Measurements from ENCODE around the gene ZDHHC22.

Gene ZDHHC22

GRCh38 chr14:77103475-77103874, 38.1 kb downstream of the ZDHHC22 start:
- H3K9me2 ChIP-seq (replicated peaks; ENCODE audit: insufficient read depth, low read length): no peaks in the 10 kb centered on the region
- H3K4me2 ChIP-seq (ENCODE audit: low read depth, low read length, poor library complexity, severe bottlenecking): no peak overlapping the region
- TF ChIP-seq CTCF (IDR thresholded peaks at IDR 0.05; ENCODE audit: insufficient read depth, low read length, poor library complexity, severe bottlenecking) (no peak), EZH2phosphoT487 (conservative IDR thresholded peaks at IDR 0.05; ENCODE audit: low read length) (no peak)
- no peaks in the 10 kb centered on the region for H4K20me1 ChIP-seq (ENCODE audit: low read depth, low read length)
- H3K27ac ChIP-seq (ENCODE audit: low read depth, low read length): no peak overlapping the region
- no peak overlapping the region for H3K4me3 ChIP-seq (ENCODE audit: insufficient read depth, low read length, poor library complexity, severe bottlenecking)
- no peak overlapping the region for H2AFZ ChIP-seq (ENCODE audit: low read depth, low read length, severe bottlenecking)
- H3K9ac ChIP-seq (ENCODE audit: low read length): no peak overlapping the region
- no peaks in the 10 kb centered on the region for H3K36me3 ChIP-seq (ENCODE audit: low read length)
- H3K27me3 ChIP-seq (ENCODE audit: low read length): no peaks in the 10 kb centered on the region
- no peaks in the 10 kb centered on the region for H3K79me2 ChIP-seq (ENCODE audit: insufficient read depth, low read length)
- no peaks in the 10 kb centered on the region for H3F3A ChIP-seq (ENCODE audit: insufficient read depth)
- H3K9me3 ChIP-seq (ENCODE audit: insufficient read depth, low read length): no peaks in the 10 kb centered on the region

GRCh38 chr14:77102154-77102553, 39.4 kb downstream of the ZDHHC22 start:
- no peaks in the 10 kb centered on the region for H4K20me1 ChIP-seq (ENCODE audit: low read depth, low read length)
- no peak overlapping the region for H3K4me2 ChIP-seq (ENCODE audit: low read depth, low read length, poor library complexity, severe bottlenecking)
- no peak overlapping the region for H3K4me3 ChIP-seq (ENCODE audit: insufficient read depth, low read length, poor library complexity, severe bottlenecking)
- no peaks in the 10 kb centered on the region for H3K9me2 ChIP-seq (replicated peaks; ENCODE audit: insufficient read depth, low read length)
- H2AFZ ChIP-seq (ENCODE audit: low read depth, low read length, severe bottlenecking): no peak overlapping the region
- no peak overlapping the region for H3K27ac ChIP-seq (ENCODE audit: low read depth, low read length)
- H3K79me2 ChIP-seq (ENCODE audit: insufficient read depth, low read length): no peaks in the 10 kb centered on the region
- H3K27me3 ChIP-seq (ENCODE audit: low read length): no peaks in the 10 kb centered on the region
- no peaks in the 10 kb centered on the region for H3K9me3 ChIP-seq (ENCODE audit: insufficient read depth, low read length)
- TF ChIP-seq EZH2phosphoT487 (conservative IDR thresholded peaks at IDR 0.05; ENCODE audit: low read length): no peak
- TF ChIP-seq CTCF (IDR thresholded peaks at IDR 0.05; ENCODE audit: insufficient read depth, low read length, poor library complexity, severe bottlenecking): no peak
- no peaks in the 10 kb centered on the region for H3F3A ChIP-seq (ENCODE audit: insufficient read depth)
- H3K36me3 ChIP-seq (ENCODE audit: low read length): no peaks in the 10 kb centered on the region
- H3K9ac ChIP-seq (ENCODE audit: low read length): no peak overlapping the region

GRCh38 chr14:77100961-77101360, 40.6 kb downstream of the ZDHHC22 start:
- no peaks in the 10 kb centered on the region for H3F3A ChIP-seq (ENCODE audit: insufficient read depth)
- no peak overlapping the region for H3K4me3 ChIP-seq (ENCODE audit: insufficient read depth, low read length, poor library complexity, severe bottlenecking)
- peak overlapping the region; percentile 26 for H3K4me2 ChIP-seq (ENCODE audit: low read depth, low read length, poor library complexity, severe bottlenecking)
- H3K27ac ChIP-seq (ENCODE audit: low read depth, low read length): no peak overlapping the region
- H3K27me3 ChIP-seq (ENCODE audit: low read length): no peaks in the 10 kb centered on the region
- H3K9me2 ChIP-seq (replicated peaks; ENCODE audit: insufficient read depth, low read length): no peaks in the 10 kb centered on the region
- H2AFZ ChIP-seq (ENCODE audit: low read depth, low read length, severe bottlenecking): no peak overlapping the region
- no peak for TF ChIP-seq EZH2phosphoT487 (conservative IDR thresholded peaks at IDR 0.05; ENCODE audit: low read length)
- TF ChIP-seq CTCF (IDR thresholded peaks at IDR 0.05; ENCODE audit: insufficient read depth, low read length, poor library complexity, severe bottlenecking): no peak
- no peaks in the 10 kb centered on the region for H3K36me3 ChIP-seq (ENCODE audit: low read length)
- no peaks in the 10 kb centered on the region for H4K20me1 ChIP-seq (ENCODE audit: low read depth, low read length)
- no peak overlapping the region for H3K9ac ChIP-seq (ENCODE audit: low read length)
- no peaks in the 10 kb centered on the region for H3K79me2 ChIP-seq (ENCODE audit: insufficient read depth, low read length)
- H3K9me3 ChIP-seq (ENCODE audit: insufficient read depth, low read length): no peaks in the 10 kb centered on the region
